ENCODE measurements around the gene PRKG1. TPM values are rescaled to one million over a fixed set of nuclear protein-coding genes. Genes with fewer than 3 reads are reported as not detected.

Gene PRKG1
- total RNA-seq, 1 experiment from 2014 or later, result 0.09 TPM

DNA sequence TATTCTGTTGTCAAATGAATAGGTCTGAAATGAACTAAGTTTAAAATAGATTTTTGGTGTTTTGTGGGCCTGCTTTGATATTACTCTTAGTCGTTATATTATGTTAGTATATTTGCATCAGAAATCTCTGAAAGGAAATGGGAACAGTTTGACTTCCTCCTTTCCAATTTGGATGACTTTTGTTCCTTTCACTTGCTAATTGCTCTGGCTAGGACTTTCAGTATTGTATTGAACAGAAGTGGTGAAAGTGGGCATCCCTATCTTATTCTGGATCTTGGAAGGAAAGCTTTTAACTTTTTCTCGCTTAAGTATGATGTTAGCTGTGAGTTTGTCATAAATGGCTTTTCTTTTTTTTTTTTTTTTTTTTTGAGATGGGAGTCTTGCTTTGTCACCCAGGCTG is 966.2 kb downstream of the PRKG1 start:
- Histone ChIP-seq H3K27me3 (replicated peaks; ENCODE audit: control insufficient read depth, insufficient read depth, low read length) (no peaks in the 10 kb centered on the region), H3K4me3 (ENCODE audit: low read depth, low read length) (no peak overlapping the region), H3K9me3 (no peaks in the 10 kb centered on the region; the same call in 1 of the 2 replicates), H3K4me1 (peaks cover 32% of the 10 kb centered on the region), H3K36me3 (ENCODE audit: control insufficient read depth, insufficient read depth, low read length) (no peaks in the 10 kb centered on the region)
- Mint-ChIP-seq H3K36me3 (ENCODE audit: insufficient read depth, unreplicated experiment) (no peaks in the 10 kb centered on the region), H3K4me1 (ENCODE audit: low read depth, unreplicated experiment) (peaks cover 32% of the 10 kb centered on the region), H3K4me3 (ENCODE audit: unreplicated experiment) (no peak overlapping the region), H3K27ac (ENCODE audit: unreplicated experiment) (no peak overlapping the region), H3K9me3 (ENCODE audit: unreplicated experiment) (peaks cover 20% of the 10 kb centered on the region), H3K27me3 (ENCODE audit: insufficient read depth, unreplicated experiment) (no peaks in the 10 kb centered on the region)
- DNase-seq, result no peak
- TF ChIP-seq, protein P1, sequence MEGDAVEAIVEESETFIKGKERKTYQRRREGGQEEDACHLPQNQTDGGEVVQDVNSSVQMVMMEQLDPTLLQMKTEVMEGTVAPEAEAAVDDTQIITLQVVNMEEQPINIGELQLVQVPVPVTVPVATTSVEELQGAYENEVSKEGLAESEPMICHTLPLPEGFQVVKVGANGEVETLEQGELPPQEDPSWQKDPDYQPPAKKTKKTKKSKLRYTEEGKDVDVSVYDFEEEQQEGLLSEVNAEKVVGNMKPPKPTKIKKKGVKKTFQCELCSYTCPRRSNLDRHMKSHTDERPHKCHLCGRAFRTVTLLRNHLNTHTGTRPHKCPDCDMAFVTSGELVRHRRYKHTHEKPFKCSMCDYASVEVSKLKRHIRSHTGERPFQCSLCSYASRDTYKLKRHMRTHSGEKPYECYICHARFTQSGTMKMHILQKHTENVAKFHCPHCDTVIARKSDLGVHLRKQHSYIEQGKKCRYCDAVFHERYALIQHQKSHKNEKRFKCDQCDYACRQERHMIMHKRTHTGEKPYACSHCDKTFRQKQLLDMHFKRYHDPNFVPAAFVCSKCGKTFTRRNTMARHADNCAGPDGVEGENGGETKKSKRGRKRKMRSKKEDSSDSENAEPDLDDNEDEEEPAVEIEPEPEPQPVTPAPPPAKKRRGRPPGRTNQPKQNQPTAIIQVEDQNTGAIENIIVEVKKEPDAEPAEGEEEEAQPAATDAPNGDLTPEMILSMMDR (IDR thresholded peaks at IDR 0.05; ENCODE audit: insufficient read depth in 1 of 2, low read depth in 1 of 2, low read length in 1 of 2, severe bottlenecking in 1 of 2, unreplicated experiment in 1 of 2), result no peak
- CTCF ChIA-PET, result no interaction called here
- POLR2A ChIA-PET, result no interaction called here
- intact Hi-C loops (cut with micrococcal nuclease; ENCODE audit: unreplicated experiment), result loop anchor here (5.0 to 10.0 kb wide), 2 partner anchors 314 to 412 kb away; no protein-coding TSS in a partner anchor
- BruUV-seq (replicated peaks), result no TSS peak

DNA sequence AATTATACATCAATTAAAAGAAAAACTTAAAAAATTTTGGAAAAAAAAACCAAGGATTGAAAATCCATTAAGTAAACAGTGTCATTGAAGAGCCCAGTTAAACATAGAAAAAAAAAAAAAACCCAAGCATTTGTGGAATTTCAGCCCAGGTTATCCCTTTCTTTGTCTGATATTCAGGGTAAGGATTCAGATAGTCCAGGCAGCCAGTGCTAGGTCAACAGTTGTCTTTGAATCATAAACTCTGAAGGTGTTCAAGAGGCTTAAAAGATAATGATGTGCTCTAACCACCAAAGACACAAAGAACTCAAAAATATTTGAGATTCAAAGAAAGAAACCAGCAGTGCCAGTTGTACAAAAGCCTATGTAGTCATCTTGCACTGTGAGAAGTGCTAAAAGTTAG is 969.5 kb downstream of the PRKG1 start:
- Mint-ChIP-seq H3K4me1 (ENCODE audit: low read depth, unreplicated experiment) (peaks cover 47% of the 10 kb centered on the region), H3K36me3 (ENCODE audit: insufficient read depth, unreplicated experiment) (no peaks in the 10 kb centered on the region), H3K4me3 (ENCODE audit: unreplicated experiment) (peak overlapping the region; percentile 23), H3K27me3 (ENCODE audit: insufficient read depth, unreplicated experiment) (no peaks in the 10 kb centered on the region), H3K9me3 (ENCODE audit: unreplicated experiment) (peaks cover 13% of the 10 kb centered on the region), H3K27ac (ENCODE audit: unreplicated experiment) (peak overlapping the region; percentile 45)
- no peaks in the 10 kb centered on the region; the same call in 1 of the 2 replicates for H3K9me3 ChIP-seq
- H3K36me3 ChIP-seq (ENCODE audit: control insufficient read depth, insufficient read depth, low read length), result no peaks in the 10 kb centered on the region
- no peak overlapping the region for H3K4me3 ChIP-seq (ENCODE audit: low read depth, low read length)
- CTCF ChIA-PET, result no interaction called here
- no TSS peak for BruUV-seq (replicated peaks)
- peak; percentile 70 to 71 for DNase-seq
- TF ChIP-seq, protein P1 (IDR thresholded peaks at IDR 0.05; ENCODE audit: insufficient read depth in 1 of 2, low read depth in 1 of 2, low read length in 1 of 2, severe bottlenecking in 1 of 2, unreplicated experiment in 1 of 2), result no peak
- POLR2A ChIA-PET, result interaction anchor here (0.7 kb wide), 1 partner anchor 25 kb away, joined by 5 read pairs; no protein-coding TSS in a partner anchor
- H3K4me1 ChIP-seq, result peaks cover 56% of the 10 kb centered on the region
- intact Hi-C loops (cut with micrococcal nuclease; ENCODE audit: unreplicated experiment), result loop anchor here (2.0 to 10.0 kb wide), 3 partner anchors 69 to 408 kb away; no protein-coding TSS in a partner anchor
- no peaks in the 10 kb centered on the region for H3K27me3 ChIP-seq (replicated peaks; ENCODE audit: control insufficient read depth, insufficient read depth, low read length)

DNA sequence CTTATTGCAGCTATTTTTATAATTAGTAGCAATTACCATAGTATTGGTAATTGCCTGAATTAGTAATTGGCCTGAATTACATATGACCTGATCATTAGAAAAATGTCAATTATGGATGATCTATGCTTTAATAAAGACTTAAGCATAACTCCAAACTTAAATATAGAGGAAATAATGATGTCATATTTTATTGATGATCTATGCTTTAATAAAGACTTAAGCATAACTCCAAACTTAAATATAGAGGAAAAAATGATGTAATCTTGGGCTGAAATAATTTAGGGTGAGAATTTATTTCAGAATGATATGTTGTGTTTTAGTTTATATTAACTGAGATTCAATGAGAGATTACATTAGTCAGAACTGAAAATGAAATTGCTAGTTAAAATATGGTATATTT is 973.8 kb downstream of the PRKG1 start:
- Mint-ChIP-seq H3K36me3 (ENCODE audit: insufficient read depth, unreplicated experiment) (peaks cover 5% of the 10 kb centered on the region), H3K4me3 (ENCODE audit: unreplicated experiment) (no peak overlapping the region), H3K27me3 (ENCODE audit: insufficient read depth, unreplicated experiment) (no peaks in the 10 kb centered on the region), H3K9me3 (ENCODE audit: unreplicated experiment) (peaks cover 27% of the 10 kb centered on the region), H3K4me1 (ENCODE audit: low read depth, unreplicated experiment) (peaks cover 54% of the 10 kb centered on the region), H3K27ac (ENCODE audit: unreplicated experiment) (no peak overlapping the region)
- Histone ChIP-seq H3K27me3 (replicated peaks; ENCODE audit: control insufficient read depth, insufficient read depth, low read length) (no peaks in the 10 kb centered on the region), H3K4me1 (peaks cover 67% of the 10 kb centered on the region), H3K9me3 (no peaks in the 10 kb centered on the region; the same call in 1 of the 2 replicates), H3K36me3 (ENCODE audit: control insufficient read depth, insufficient read depth, low read length) (no peaks in the 10 kb centered on the region), H3K4me3 (ENCODE audit: low read depth, low read length) (no peak overlapping the region)
- TF ChIP-seq, protein P1 (IDR thresholded peaks at IDR 0.05; ENCODE audit: insufficient read depth in 1 of 2, low read depth in 1 of 2, low read length in 1 of 2, severe bottlenecking in 1 of 2, unreplicated experiment in 1 of 2), result no peak
- ChIA-PET POLR2A (no interaction called here), CTCF (no interaction called here)
- intact Hi-C loops (cut with micrococcal nuclease; ENCODE audit: unreplicated experiment), result loop anchor here (5.0 to 10.0 kb wide), 2 partner anchors 169 to 307 kb away; no protein-coding TSS in a partner anchor
- no peak for DNase-seq
- no TSS peak for BruUV-seq (replicated peaks)

Data from Caco-2 (cell line).